ENCODE measurements around the gene PDXK. TPM values are rescaled to one million over a fixed set of nuclear protein-coding genes. Genes with fewer than 3 reads are reported as not detected.
A peak's percentile ranks its signal among the peaks of the same experiment; 100 is the strongest.

Gene PDXK
- total and polyA plus RNA-seq, 2 experiments from 2014 or later: 68.0 to 89.7 TPM

DNA sequence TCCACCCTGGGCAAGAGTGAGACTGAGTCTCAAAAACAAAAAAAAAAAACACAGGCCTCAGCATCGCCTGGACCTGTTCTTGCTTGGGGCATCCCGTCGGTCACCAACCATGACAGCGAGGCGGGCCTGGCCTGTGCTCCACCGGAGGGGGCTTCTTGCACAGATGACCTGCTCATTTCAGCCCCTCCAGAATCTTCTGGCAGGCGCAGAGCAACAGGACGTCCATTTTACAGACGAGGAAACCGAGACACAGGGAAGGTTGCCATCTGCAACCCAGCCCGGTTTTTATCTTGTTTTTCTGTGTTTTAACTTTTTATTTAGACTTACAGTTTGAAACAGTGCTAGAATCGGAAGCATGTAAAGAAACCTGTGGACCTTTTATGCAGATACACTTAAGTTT is 56.3 kb downstream of the PDXK start:
- no peaks in the 10 kb centered on the region for H3K9me3 ChIP-seq (ENCODE audit: low read depth)
- H2AFZ ChIP-seq: peak overlapping the region; percentile 78
- no peaks in the 10 kb centered on the region for H3K9me2 ChIP-seq (ENCODE audit: insufficient read depth)
- H3K4me1 ChIP-seq (ENCODE audit: insufficient read depth): no peaks in the 10 kb centered on the region
- 62 to 72% methylated on average over 12 of the region's 12 CpGs for WGBS, 2 experiments (ENCODE audit: low coverage in 1 of 2, low lambda C conversion rate in 2 of 2, missing lambda C conversion rate in 2 of 2)
- peak overlapping the region; percentile 92 for H3K4me3 ChIP-seq
- H3K79me2 ChIP-seq (ENCODE audit: insufficient read depth): peaks cover 24% of the 10 kb centered on the region
- H4K20me1 ChIP-seq (ENCODE audit: insufficient read depth): no peaks in the 10 kb centered on the region
- 0 out of 2 replicates have a peak overlapping the region, but pooled peaks have one; percentile 48 for H3K27ac ChIP-seq
- peak overlapping the region; percentile 86 for H3K4me2 ChIP-seq (ENCODE audit: unreplicated experiment)
- TF ChIP-seq EZH2 (IDR thresholded peaks at IDR 0.05; ENCODE audit: insufficient read depth, poor library complexity, severe bottlenecking): no peak
- no peak for TF ChIP-seq EZH2phosphoT487 (IDR thresholded peaks at IDR 0.05; ENCODE audit: insufficient read depth, low read depth)
- H3K9ac ChIP-seq: peak overlapping the region; percentile 86
- H3K27me3 ChIP-seq (replicated peaks; ENCODE audit: insufficient read depth): no peaks in the 10 kb centered on the region
- in situ Hi-C loops (cut with MboI): no loop called here
- no peaks in the 10 kb centered on the region for H3F3A ChIP-seq (ENCODE audit: insufficient read depth)
- peaks cover 9% of the 10 kb centered on the region for H3K36me3 ChIP-seq (ENCODE audit: low read depth)
- DNase-seq: no peak

DNA sequence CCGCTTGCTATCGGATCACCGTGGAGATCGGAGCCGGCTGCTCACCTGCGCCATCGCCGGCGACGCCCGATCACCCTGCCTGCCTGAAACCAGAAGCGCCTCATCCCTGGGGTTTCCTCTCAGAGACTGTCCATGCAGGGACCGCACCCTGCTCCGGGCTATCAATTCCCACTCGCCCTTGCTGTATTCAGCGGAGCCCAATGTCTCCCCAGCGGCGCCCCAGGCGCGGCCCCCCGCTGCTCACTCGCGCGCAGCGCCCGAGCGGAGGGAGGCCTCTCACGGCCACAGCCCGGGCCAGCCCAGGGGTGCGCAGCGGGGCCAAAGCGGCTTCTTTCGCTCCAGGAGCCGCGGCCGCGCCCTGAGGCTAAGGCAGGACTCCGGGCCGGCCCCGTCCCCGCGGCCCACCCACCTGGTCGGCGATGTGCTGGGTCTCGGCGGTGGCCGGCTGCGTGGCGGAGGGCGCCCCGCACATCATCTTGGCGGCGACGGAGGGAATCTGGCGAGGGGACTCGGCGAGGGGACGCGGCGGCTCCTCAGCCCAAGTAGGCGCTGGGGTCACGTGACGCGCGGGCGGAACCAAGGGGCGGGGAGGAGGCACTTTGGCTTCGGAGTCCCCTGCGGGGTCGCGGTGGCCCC is 57.0 kb downstream of the PDXK start, which contains the start of gene CSTB:
TSS of gene CSTB (minus strand) at position 514 of the 636 bp plus-strand sequence. CDS start at position 475, 39 bp downstream.
- no peaks in the 10 kb centered on the region for H3K4me1 ChIP-seq (ENCODE audit: insufficient read depth)

DNA sequence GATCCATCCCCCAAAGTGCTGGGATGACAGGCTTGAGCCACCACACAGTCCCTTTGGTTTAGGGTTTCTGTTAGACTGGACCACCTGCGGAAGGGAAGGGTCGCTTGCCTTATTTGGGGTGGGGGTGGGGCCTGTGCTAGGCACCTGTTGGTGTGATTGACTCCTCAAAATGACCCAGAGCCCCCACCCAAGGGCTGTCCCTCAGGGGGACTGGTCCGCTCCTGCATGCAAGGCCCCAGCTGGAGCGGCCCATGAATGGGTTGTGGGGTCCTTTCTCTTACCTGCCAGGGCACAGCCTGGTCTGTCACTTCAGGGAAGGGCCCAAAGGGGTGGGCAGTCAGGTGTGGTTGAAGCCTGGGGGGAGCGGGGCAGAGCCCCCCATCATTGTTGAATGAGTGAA is 59.0 kb downstream of the PDXK start:
- in situ Hi-C loops (cut with MboI): no loop called here
- no peak overlapping the region for H3K4me3 ChIP-seq
- 96% methylated on average over 4 to 5 of the region's 5 CpGs for WGBS, 2 experiments (ENCODE audit: low coverage in 1 of 2, low lambda C conversion rate in 2 of 2, missing lambda C conversion rate in 2 of 2)

More for the DNA sequence above, 57.0 kb downstream of the PDXK start, which contains the start of gene CSTB:
- Histone ChIP-seq H3K9ac (peak within 1 kb of the TSS; percentile 86), H3K27me3 (replicated peaks; ENCODE audit: insufficient read depth) (no peaks in the 10 kb centered on the region), H3K27ac (peak within 1 kb of the TSS; percentile 48), H3K79me2 (ENCODE audit: insufficient read depth) (peaks cover 24% of the 10 kb centered on the region), H3K4me2 (ENCODE audit: unreplicated experiment) (peak within 1 kb of the TSS; percentile 86), H2AFZ (peak within 1 kb of the TSS; percentile 78), H4K20me1 (ENCODE audit: insufficient read depth) (no peaks in the 10 kb centered on the region), H3K9me2 (ENCODE audit: insufficient read depth) (no peaks in the 10 kb centered on the region), H3F3A (ENCODE audit: insufficient read depth) (no peaks in the 10 kb centered on the region), H3K4me3 (peak within 1 kb of the TSS; percentile 92), H3K36me3 (ENCODE audit: low read depth) (peaks cover 9% of the 10 kb centered on the region), H3K9me3 (ENCODE audit: low read depth) (no peaks in the 10 kb centered on the region)
- in situ Hi-C loops (cut with MboI): no loop called here
- DNase-seq: peak; percentile 79
- WGBS, 2 experiments (ENCODE audit: low coverage in 1 of 2, low lambda C conversion rate in 2 of 2, missing lambda C conversion rate in 2 of 2): 2% methylated on average over 39 to 44 of the region's 71 CpGs
- TF ChIP-seq EZH2 (IDR thresholded peaks at IDR 0.05; ENCODE audit: insufficient read depth, poor library complexity, severe bottlenecking) (no peak), EZH2phosphoT487 (IDR thresholded peaks at IDR 0.05; ENCODE audit: insufficient read depth, low read depth) (no peak)

DNA sequence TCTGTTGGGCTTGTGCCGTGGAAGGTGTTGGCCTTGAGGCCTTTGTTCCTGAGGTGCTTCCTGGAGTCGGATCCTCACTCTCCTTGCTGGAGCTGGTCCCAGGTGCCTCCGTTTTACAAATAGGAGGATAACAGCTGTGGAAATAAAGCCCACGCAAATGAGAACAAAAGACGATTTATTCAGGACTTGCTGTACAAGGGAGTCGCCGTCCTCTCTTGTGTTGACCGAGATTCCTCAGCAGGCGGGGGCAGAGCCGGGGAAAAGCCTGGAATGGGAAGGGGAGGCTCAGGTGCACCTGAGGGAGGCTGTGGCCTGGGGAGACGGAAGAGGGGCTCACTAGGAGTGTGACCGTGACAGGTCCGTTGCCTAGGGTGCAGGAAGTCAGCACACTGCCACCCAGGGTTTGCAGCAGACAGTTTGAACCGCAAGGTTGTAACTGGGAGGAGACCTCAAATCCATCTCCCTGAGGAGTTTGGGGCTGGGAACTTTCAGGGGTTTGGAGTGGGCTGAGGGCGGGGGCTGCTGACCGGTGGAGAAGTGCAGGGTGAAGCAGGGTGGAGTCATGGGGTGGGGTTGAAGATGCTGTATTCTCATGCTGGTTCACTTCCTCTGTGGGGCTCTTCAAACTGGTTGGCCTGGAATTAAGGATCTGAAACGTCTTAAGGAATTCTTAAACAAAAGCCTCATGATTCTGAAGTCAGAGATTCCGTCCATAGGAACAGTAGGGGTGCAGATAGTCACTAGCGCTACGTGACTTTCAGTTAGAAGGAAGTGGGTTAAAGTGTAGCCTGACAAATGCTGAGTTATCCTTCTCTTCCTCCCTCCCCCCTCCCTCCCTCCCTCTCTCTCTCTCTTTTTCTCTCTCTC is 59.8 kb downstream of the PDXK start:
- Histone ChIP-seq H3K27me3 (replicated peaks; ENCODE audit: insufficient read depth) (no peaks in the 10 kb centered on the region), H3K36me3 (ENCODE audit: low read depth) (peaks cover 4% of the 10 kb centered on the region), H3K9me2 (ENCODE audit: insufficient read depth) (no peaks in the 10 kb centered on the region), H3K9ac (no peak overlapping the region), H3K9me3 (ENCODE audit: low read depth) (no peaks in the 10 kb centered on the region), H3K79me2 (ENCODE audit: insufficient read depth) (peaks cover 20% of the 10 kb centered on the region), H2AFZ (no peak overlapping the region), H3F3A (ENCODE audit: insufficient read depth) (no peaks in the 10 kb centered on the region), H3K4me1 (ENCODE audit: insufficient read depth) (no peaks in the 10 kb centered on the region), H3K4me3 (no peak overlapping the region), H3K4me2 (ENCODE audit: unreplicated experiment) (no peak overlapping the region), H3K27ac (no peak overlapping the region), H4K20me1 (ENCODE audit: insufficient read depth) (no peaks in the 10 kb centered on the region)
- in situ Hi-C loops (cut with MboI): no loop called here
- DNase-seq: no peak
- 57 to 63% methylated on average over 18 to 19 of the region's 20 CpGs for WGBS, 2 experiments (ENCODE audit: low coverage in 1 of 2, low lambda C conversion rate in 2 of 2, missing lambda C conversion rate in 2 of 2)
- TF ChIP-seq EZH2 (IDR thresholded peaks at IDR 0.05; ENCODE audit: insufficient read depth, poor library complexity, severe bottlenecking): no peak
- no peak for TF ChIP-seq EZH2phosphoT487 (IDR thresholded peaks at IDR 0.05; ENCODE audit: insufficient read depth, low read depth)

More for the DNA sequence above, 59.0 kb downstream of the PDXK start:
- H3K9me2 ChIP-seq (ENCODE audit: insufficient read depth): no peaks in the 10 kb centered on the region
- TF ChIP-seq EZH2phosphoT487 (IDR thresholded peaks at IDR 0.05; ENCODE audit: insufficient read depth, low read depth) (no peak), EZH2 (IDR thresholded peaks at IDR 0.05; ENCODE audit: insufficient read depth, poor library complexity, severe bottlenecking) (no peak)
- no peaks in the 10 kb centered on the region for H3K27me3 ChIP-seq (replicated peaks; ENCODE audit: insufficient read depth)
- H3F3A ChIP-seq (ENCODE audit: insufficient read depth): no peaks in the 10 kb centered on the region
- no peak overlapping the region for H3K9ac ChIP-seq
- H3K9me3 ChIP-seq (ENCODE audit: low read depth): no peaks in the 10 kb centered on the region
- H3K27ac ChIP-seq: no peak overlapping the region
- H3K79me2 ChIP-seq (ENCODE audit: insufficient read depth): peaks cover 24% of the 10 kb centered on the region
- H4K20me1 ChIP-seq (ENCODE audit: insufficient read depth): no peaks in the 10 kb centered on the region
- peaks cover 9% of the 10 kb centered on the region for H3K36me3 ChIP-seq (ENCODE audit: low read depth)
- H3K4me2 ChIP-seq (ENCODE audit: unreplicated experiment): no peak overlapping the region
- H3K4me1 ChIP-seq (ENCODE audit: insufficient read depth): no peaks in the 10 kb centered on the region
- no peak overlapping the region for H2AFZ ChIP-seq
- no peak for DNase-seq

All from GM23248 (cell line).